Activated T-helper 9 cell treated with anti-CD3 and anti-CD28 coated beads, Interleukin-2, amount 50 U/mL, for 16 hours (primary cell): ENCODE data around the gene CAND1.
"Not testable (repeated sequence)": the region's sequence is repeated elsewhere in the genome, so short reads cannot be mapped to it uniquely, and the experiment has no call there.

Source experiments
- DNase-seq: peaks from one replicate; pipeline ENCODE4 v3.0.0-alpha.2; 2020; ENCODE audit warnings: low read depth

CAND1 gene

GRCh38 chr12:67341086-67341485 lies 71.9 kb downstream of the CAND1 start:
- DNase-seq: not testable (repeated sequence)

GRCh38 chr12:67344979-67345710 lies 76.0 kb downstream of the CAND1 start:
- no peak for DNase-seq

GRCh38 chr12:67348683-67349082 lies 79.5 kb downstream of the CAND1 start:
- DNase-seq: no peak

- no peak for DNase-seq
Measured at GRCh38 chr12:67352682-67353081, 83.5 kb downstream of the CAND1 start.

- DNase-seq: no peak
Measured at GRCh38 chr12:67354322-67354721, 85.2 kb downstream of the CAND1 start.

- no peak for DNase-seq
Measured at GRCh38 chr12:67354966-67355365, 85.8 kb downstream of the CAND1 start.

GRCh38 chr12:67355428-67356379 lies 86.5 kb downstream of the CAND1 start:
- DNase-seq: no peak

GRCh38 chr12:67356380-67356774 lies 87.2 kb downstream of the CAND1 start:
- DNase-seq: no peak

GRCh38 chr12:67357376-67358125 lies 88.4 kb downstream of the CAND1 start:
- no peak for DNase-seq

- DNase-seq: no peak
Measured at GRCh38 chr12:67358781-67359338, 89.7 kb downstream of the CAND1 start.

- DNase-seq: no peak
Measured at GRCh38 chr12:67362526-67362925, 93.4 kb downstream of the CAND1 start.

GRCh38 chr12:67364228-67364627 lies 95.1 kb downstream of the CAND1 start:
- no peak for DNase-seq

- DNase-seq: no peak
Measured at GRCh38 chr12:67365131-67365530, 96.0 kb downstream of the CAND1 start.

GRCh38 chr12:67367843-67368242 lies 98.7 kb downstream of the CAND1 start:
- no peak for DNase-seq
